GM12865 (cell line): ENCODE data around the gene CARS2.

Source experiments
- DNase-seq: peaks from one replicate; pipeline ENCODE4 v3.0.0; 2010; ENCODE audit warnings: low read depth
- H3K4me3 ChIP-seq: 2 replicates; pipeline ENCODE4 v1.5.1; 2011; ENCODE audit warnings: mild to moderate bottlenecking, low read depth, low read length, control low read depth
- CTCF ChIP-seq: IDR thresholded peaks from 2 replicates; pipeline ENCODE4 v1.5.1; 2011; ENCODE audit warnings: low read length, control low read depth, low read depth, inconsistent platforms; ENCODE audit not compliant: insufficient read depth; ENCODE audit errors: missing control alignments

Gene CARS2

GRCh38 chr13:110652764-110653163 lies 53.2 kb downstream of the CARS2 start:
- no peak overlapping the region for H3K4me3 ChIP-seq
- no peak for TF ChIP-seq CTCF
- no peak for DNase-seq

- no peak for TF ChIP-seq CTCF
- DNase-seq = no peak
These were observed 53.6 kb downstream of the CARS2 start for GRCh38 chr13:110652231-110652730.

GRCh38 chr13:110651726-110652230 lies 54.1 kb downstream of the CARS2 start:
- no peak overlapping the region for H3K4me3 ChIP-seq
- no peak for DNase-seq
- TF ChIP-seq CTCF = no peak

More at GRCh38 chr13:110652231-110652730, 53.6 kb downstream of the CARS2 start:
- H3K4me3 ChIP-seq = no peak overlapping the region

GRCh38 chr13:110651271-110651670 lies 54.6 kb downstream of the CARS2 start:
- no peak for DNase-seq
- H3K4me3 ChIP-seq = no peak overlapping the region
- no peak for TF ChIP-seq CTCF

- DNase-seq = no peak
- no peak for TF ChIP-seq CTCF
- H3K4me3 ChIP-seq = no peak overlapping the region
These were observed 55.5 kb downstream of the CARS2 start for GRCh38 chr13:110650436-110650835.

- TF ChIP-seq CTCF = no peak
- no peak overlapping the region for H3K4me3 ChIP-seq
- DNase-seq = no peak
These were observed 56.4 kb downstream of the CARS2 start for GRCh38 chr13:110649551-110649950.

DNA sequence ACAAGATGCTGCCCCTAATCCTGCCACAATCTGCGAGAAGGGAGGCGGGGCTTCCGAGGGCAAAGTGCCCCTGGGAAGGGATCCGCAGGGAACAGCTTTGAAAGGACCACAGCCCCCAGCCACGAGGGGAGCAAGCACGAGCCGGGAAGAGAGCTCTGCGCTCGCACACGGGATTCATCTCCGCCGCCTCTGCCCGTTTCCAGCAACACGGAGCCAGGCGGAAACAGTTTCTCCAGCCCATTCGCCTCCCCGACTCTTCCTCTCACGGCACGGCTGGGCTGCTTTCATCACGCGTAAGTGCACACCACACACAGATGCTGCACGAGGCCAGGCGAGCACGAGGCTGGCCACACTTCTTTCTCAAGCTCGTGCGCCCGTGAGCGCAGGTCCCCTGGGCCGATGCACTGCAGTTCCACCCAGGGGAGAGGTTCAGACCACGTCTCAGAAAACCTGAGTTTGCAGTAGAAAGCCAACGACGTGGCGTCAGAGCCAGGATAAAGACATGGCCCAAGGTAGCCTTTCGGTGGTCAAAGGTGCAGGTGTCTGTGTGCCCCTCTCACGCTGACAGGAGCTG lies 57.0 kb downstream of the CARS2 start:
- no peak for DNase-seq
- no peak overlapping the region for H3K4me3 ChIP-seq
- TF ChIP-seq CTCF = no peak
